Lower lobe of right lung (tissue), 2 donors: ENCODE data around the gene PVR. TPM values are rescaled to one million over a fixed set of nuclear protein-coding genes. Genes with fewer than 3 reads are reported as not detected.

ENCODE experiments used
- ATAC-seq, 2 donors: fragments of 200-7000 bp; cut with Tn5 transposase; one replicate each; pipeline ENCODE4 v1.9.1; 2020 to 2022; ENCODE audit warnings: mild to moderate bottlenecking in 2 of 2, moderate library complexity in 2 of 2
- DNase-seq: peaks from one replicate; pipeline ENCODE4 v3.0.0-alpha.2; 2020
- H3K27ac ChIP-seq: fragments of 200-600 bp; one replicate; pipeline ENCODE4 v1.8.0; 2022
- H3K27me3 ChIP-seq: fragments of 200-600 bp; one replicate; pipeline ENCODE4 v1.8.0; 2022; ENCODE audit warnings: low read depth
- H3K36me3 ChIP-seq: fragments of 200-600 bp; one replicate; pipeline ENCODE4 v1.8.0; 2022; ENCODE audit warnings: mild to moderate bottlenecking
- H3K4me1 ChIP-seq: fragments of 200-600 bp; one replicate; pipeline ENCODE4 v1.8.0; 2022
- H3K4me3 ChIP-seq: fragments of 200-600 bp; one replicate; pipeline ENCODE4 v1.8.0; 2022; ENCODE audit warnings: mild to moderate bottlenecking
- H3K9me3 ChIP-seq: fragments of 200-600 bp; one replicate; pipeline ENCODE4 v1.8.0; 2022
- intact Hi-C: fragments of 100-400 bp; cut with DNase I; formaldehyde crosslinking; loops from one replicate; pipeline ENCODE4 v1.11.0; 2022
- total RNA-seq: library from RNA; stranded (reverse); fragmentation: NEBNext Ultra II Directional; extraction: Animal tissue kit (Norgen Biotek cat#: 25700); gene quantifications from one replicate; pipeline ENCODE4 v1.2.1, GENCODE V29; 2021
- TF ChIP-seq, protein P1 (sequence below): fragments of 200-600 bp; IDR thresholded peaks from one replicate; pipeline ENCODE4 v1.8.0; 2022; ENCODE audit warnings: antibody characterized with exemption, mild to moderate bottlenecking
- donor health status: DM: no; HTN: yes; CAD: no; lungs with severe emphysema.

Gene PVR
- total RNA-seq, 1 donor from 2014 or later: 35.0 TPM

DNA sequence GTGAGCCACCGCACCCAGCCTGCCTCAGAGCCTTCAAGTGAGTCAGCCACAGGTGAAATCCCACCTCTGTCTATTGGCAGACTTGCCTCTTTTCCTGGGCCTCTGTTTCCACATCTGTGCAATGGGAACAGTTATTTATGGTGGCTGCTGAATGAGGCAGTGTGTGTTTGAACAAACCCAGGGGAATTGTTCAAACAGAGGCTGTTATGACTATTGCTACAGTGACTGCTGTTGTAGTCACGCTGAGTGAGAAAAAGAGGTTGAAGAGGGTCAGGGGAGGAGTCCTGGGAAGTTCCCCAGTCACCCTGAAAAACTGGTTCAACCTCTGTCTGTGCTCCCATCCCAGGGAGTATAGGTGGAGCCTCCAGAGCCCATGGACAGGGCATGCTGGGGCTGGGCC lies 27.7 kb downstream of the PVR start, which contains the start of gene CEACAM19:
Gene CEACAM19, plus strand, starts transcription at position 83 of the 400 bp plus-strand sequence. CDS start 450 bp downstream, outside the sequence.
- TF ChIP-seq, protein P1, sequence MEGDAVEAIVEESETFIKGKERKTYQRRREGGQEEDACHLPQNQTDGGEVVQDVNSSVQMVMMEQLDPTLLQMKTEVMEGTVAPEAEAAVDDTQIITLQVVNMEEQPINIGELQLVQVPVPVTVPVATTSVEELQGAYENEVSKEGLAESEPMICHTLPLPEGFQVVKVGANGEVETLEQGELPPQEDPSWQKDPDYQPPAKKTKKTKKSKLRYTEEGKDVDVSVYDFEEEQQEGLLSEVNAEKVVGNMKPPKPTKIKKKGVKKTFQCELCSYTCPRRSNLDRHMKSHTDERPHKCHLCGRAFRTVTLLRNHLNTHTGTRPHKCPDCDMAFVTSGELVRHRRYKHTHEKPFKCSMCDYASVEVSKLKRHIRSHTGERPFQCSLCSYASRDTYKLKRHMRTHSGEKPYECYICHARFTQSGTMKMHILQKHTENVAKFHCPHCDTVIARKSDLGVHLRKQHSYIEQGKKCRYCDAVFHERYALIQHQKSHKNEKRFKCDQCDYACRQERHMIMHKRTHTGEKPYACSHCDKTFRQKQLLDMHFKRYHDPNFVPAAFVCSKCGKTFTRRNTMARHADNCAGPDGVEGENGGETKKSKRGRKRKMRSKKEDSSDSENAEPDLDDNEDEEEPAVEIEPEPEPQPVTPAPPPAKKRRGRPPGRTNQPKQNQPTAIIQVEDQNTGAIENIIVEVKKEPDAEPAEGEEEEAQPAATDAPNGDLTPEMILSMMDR: no peak
- H3K4me3 ChIP-seq: no peak within 1 kb of the TSS

GRCh38 chr19:44672226-44672625 lies 28.5 kb downstream of the PVR start:
- no peak for DNase-seq
- intact Hi-C loops: no loop called here
- no peaks in the 10 kb centered on the region for H3K9me3 ChIP-seq
- peaks cover 4% of the 10 kb centered on the region for H3K4me1 ChIP-seq
- no peak for ATAC-seq
- H3K4me3 ChIP-seq: no peak overlapping the region
- H3K36me3 ChIP-seq: no peaks in the 10 kb centered on the region
- no peaks in the 10 kb centered on the region for H3K27me3 ChIP-seq
- TF ChIP-seq, protein P1: no peak
- H3K27ac ChIP-seq: no peak overlapping the region

More for the DNA sequence above, 27.7 kb downstream of the PVR start, which contains the start of gene CEACAM19:
- Histone ChIP-seq H3K4me1 (no peaks in the 10 kb centered on the region), H3K9me3 (no peaks in the 10 kb centered on the region), H3K27me3 (no peaks in the 10 kb centered on the region), H3K27ac (no peak within 1 kb of the TSS), H3K36me3 (no peaks in the 10 kb centered on the region)
- intact Hi-C loops: no loop called here
- ATAC-seq (peak; percentile 61 to 62), DNase-seq (no peak)

- H3K27me3 ChIP-seq: no peaks in the 10 kb centered on the region
- intact Hi-C loops: no loop called here
Measured at GRCh38 chr19:44673510-44673909, 29.8 kb downstream of the PVR start.

DNA sequence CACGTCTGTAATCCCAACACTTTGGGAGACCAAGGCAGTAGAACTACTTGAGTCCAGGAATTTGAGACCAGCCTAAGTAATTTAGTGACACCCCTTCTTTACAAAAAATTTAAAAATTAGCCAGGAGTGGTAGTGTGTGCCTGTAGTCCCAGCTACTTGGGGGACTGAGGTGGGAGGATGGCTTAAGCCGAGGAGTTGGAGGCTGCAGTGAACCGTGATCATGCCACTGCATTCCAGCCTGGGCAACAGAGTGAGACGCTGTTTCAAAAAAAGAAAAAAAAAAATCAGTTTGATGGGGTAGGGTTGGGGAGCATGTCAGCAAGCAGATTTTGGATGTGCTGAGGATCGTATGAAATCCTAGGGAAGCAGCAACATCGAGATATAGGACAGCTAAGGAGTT lies 31.8 kb downstream of the PVR start:
- no peak for ATAC-seq
- peaks cover 7% of the 10 kb centered on the region for H3K4me1 ChIP-seq
- no peaks in the 10 kb centered on the region for H3K27me3 ChIP-seq
- H3K36me3 ChIP-seq: no peaks in the 10 kb centered on the region
- TF ChIP-seq, protein P1: no peak
- DNase-seq: no peak
- intact Hi-C loops: no loop called here
- no peak overlapping the region for H3K27ac ChIP-seq
- H3K4me3 ChIP-seq: no peak overlapping the region
- H3K9me3 ChIP-seq: no peaks in the 10 kb centered on the region

More at GRCh38 chr19:44673510-44673909, 29.8 kb downstream of the PVR start:
- Histone ChIP-seq H3K36me3 (no peaks in the 10 kb centered on the region), H3K4me3 (no peak overlapping the region), H3K4me1 (peaks cover 7% of the 10 kb centered on the region), H3K9me3 (no peaks in the 10 kb centered on the region), H3K27ac (no peak overlapping the region)
- TF ChIP-seq, protein P1: no peak
- DNase-seq (no peak), ATAC-seq (no peak)

GRCh38 chr19:44677019-44677811 lies 33.5 kb downstream of the PVR start:
- TF ChIP-seq, protein P1: no peak
- ATAC-seq (peak; percentile 25 to 29), DNase-seq (no peak)
- intact Hi-C loops: no loop called here
- Histone ChIP-seq H3K4me1 (peaks cover 7% of the 10 kb centered on the region), H3K9me3 (no peaks in the 10 kb centered on the region), H3K27ac (no peak overlapping the region), H3K4me3 (no peak overlapping the region), H3K27me3 (no peaks in the 10 kb centered on the region), H3K36me3 (no peaks in the 10 kb centered on the region)
